Stimulated activated naive B cell treated with anti-CD40 and anti-IgM and Interleukin-4, amounts not matched to agents 10 μg/mL and 1 μg/mL and 100 μg/mL, for 72 hours (primary cell): ENCODE results near the gene MYPOP.

Experiments
- ATAC-seq, 2 donors: fragments of 150-1000 bp; cut with Tn5 transposase; replicated peaks; 2 replicates each; pipeline ENCODE4 v1.10.0; 2021; ENCODE audit warnings: moderate library complexity in 1 of 2
- DNase-seq: peaks from one replicate; pipeline ENCODE4 v3.0.0; 2021
- H3K27ac Mint-ChIP-seq: one replicate; pipeline ENCODE4 v1.8.0; 2022; ENCODE audit warnings: mild to moderate bottlenecking, mixed read lengths
- H3K27me3 Mint-ChIP-seq, 2 donors: one replicate each; pipeline ENCODE4 v1.8.0; 2022; ENCODE audit warnings: mixed read lengths in 2 of 2
- H3K36me3 Mint-ChIP-seq, 2 donors: one replicate each; pipeline ENCODE4 v1.8.0; 2022; ENCODE audit warnings: mixed read lengths in 2 of 2, mild to moderate bottlenecking in 1 of 2
- H3K4me1 Mint-ChIP-seq, 2 donors: one replicate each; pipeline ENCODE4 v1.8.0; 2022; ENCODE audit warnings: mixed read lengths in 2 of 2, mild to moderate bottlenecking in 1 of 2
- H3K4me3 Mint-ChIP-seq, 2 donors: one replicate each; pipeline ENCODE4 v1.8.0; 2022; ENCODE audit warnings: mild to moderate bottlenecking in 2 of 2, mixed read lengths in 2 of 2, moderate library complexity in 1 of 2
- H3K9me3 Mint-ChIP-seq, 2 donors: one replicate each; pipeline ENCODE4 v1.8.0; 2022; ENCODE audit warnings: mixed read lengths in 2 of 2, mild to moderate bottlenecking in 1 of 2

Gene MYPOP

DNA sequence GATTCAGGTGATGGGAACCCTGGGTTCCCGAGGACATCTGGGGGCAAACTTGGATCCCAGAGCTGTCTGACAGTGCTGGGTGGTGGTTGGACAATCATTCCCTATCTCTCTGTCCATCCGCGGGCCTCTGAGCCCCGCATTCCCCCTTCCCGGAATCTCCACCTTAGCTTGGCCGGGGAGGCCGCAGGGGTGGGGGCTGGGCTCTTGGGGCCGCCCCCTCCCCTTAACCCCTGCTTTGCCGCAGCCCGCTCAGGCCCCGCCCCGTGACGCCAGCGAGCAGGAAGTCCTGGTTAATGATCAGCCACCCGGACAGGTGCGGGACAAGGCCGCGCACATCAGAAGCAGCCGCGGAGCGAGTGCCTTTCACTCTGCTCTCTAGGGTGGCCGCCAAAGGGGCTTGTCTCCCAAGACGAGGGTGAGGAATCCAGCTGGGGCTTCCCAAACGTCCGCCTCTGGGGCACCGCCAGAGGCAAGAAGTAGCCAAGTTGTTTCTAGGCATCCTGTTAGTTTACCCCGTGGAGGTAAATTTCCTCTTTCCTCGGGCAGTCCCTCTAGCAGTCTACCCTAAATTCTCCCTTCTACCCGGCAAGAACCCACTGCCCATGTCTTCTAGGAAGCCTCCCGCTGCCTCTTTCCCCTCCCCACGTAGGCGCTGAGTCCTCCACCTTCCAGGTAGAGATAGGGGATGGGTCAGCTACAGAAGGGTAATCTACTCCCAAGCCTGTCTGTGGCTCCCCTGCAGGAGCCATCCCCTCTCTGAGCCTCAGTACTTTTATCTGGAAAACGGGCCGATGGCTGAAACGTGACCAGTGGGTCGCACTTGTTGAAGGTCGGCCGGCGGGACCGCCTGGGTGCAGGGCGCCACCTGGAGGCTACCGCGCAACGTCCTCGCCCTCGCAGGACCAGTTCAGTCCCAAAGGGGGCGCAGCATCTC, 19.5 kb downstream of the MYPOP start:
- Mint-ChIP-seq H3K36me3 (peaks cover 6 to 11% of the 10 kb centered on the region in 2 donors), H3K27me3 (peaks cover 17 to 18% of the 10 kb centered on the region in 2 donors), H3K9me3 (no peaks in the 10 kb centered on the region), H3K4me3 (peak overlapping the region; percentile 77 to 86), H3K4me1 (peaks cover 16 to 41% of the 10 kb centered on the region in 2 donors), H3K27ac (peak overlapping the region; percentile 85)
- peak; percentile 19 to 22 for ATAC-seq
- peak; percentile 79 for DNase-seq

DNA sequence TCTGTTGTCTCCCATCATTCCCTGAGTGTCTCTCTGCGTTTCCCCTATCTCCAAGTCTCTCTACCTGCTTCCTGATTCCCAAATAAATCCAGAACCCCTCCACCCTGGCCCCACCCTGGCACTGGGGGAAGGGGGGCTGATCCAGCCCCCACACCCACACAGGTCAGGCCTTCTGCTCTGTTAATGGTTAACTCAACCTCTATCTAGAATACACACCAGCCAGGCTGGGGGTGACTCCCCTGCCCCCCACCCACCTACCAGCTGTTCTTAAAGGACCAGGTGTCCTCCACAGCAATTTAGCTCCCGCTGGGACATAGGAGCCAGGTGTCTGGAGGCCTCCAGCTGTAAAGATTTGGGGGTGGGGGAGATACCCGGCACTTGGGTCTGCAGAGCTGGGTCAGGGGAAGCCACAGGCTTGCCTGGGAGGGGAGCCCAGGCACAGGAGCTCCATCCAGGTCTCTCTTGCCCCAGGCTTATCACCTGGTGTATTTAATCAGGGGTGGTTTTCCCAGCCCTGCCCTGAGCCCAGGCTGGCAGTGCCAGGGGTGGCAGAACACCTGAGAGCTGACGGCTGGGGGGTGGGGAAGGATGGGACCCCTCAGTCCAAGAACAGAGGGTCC, 20.4 kb downstream of the MYPOP start:
- H3K4me3 Mint-ChIP-seq, result no peak overlapping the region
- no peak overlapping the region for H3K27ac Mint-ChIP-seq

DNA sequence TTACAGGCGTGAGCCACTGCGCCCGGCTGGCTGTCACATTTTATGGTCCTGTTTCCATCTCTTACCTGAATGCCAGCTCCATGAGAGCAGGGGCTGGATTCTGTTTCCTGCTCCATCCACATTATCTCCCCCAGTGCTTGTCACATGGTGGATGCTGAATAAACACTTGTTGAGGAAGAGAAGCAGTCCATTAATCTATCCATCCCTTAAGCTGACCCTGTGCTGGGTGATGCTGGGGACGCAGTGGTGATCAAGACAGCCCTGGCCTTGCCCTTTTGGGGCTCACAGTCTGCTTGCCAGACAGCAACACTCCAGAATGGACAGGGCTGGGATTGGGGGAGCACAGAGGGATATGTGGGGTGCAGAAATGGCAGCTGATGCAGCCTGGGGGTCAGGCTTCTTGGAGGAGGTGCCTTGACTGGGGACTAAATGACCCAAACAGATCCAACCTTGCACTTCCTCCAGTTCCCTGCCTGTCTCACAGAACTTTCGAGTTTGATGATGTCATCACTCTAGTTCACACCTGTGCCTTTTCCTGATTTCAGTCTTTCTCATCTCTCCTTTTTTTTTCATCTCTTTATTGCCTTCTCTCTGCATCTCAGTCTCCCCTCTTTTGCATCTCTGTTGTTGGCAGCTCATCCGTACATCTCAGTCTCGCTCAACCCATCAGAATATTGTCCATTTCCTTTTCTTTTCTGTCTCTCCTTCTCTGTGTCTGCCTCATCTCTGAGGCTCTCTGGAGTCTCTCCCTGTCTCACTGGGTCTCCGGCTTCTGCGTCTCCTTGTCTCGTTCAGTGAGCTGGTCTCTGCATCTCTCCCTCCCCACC, 21.1 kb downstream of the MYPOP start:
- peaks cover 27 to 32% of the 10 kb centered on the region in 2 donors for H3K27me3 Mint-ChIP-seq
- DNase-seq (no peak), ATAC-seq (no peak)
- H3K27ac Mint-ChIP-seq, result no peak overlapping the region
- H3K36me3 Mint-ChIP-seq, result peaks cover 6 to 11% of the 10 kb centered on the region in 2 donors
- no peaks in the 10 kb centered on the region for H3K9me3 Mint-ChIP-seq
- H3K4me1 Mint-ChIP-seq, result peaks cover 20 to 48% of the 10 kb centered on the region in 2 donors
- H3K4me3 Mint-ChIP-seq, result no peak overlapping the region

More for the DNA sequence above, 20.4 kb downstream of the MYPOP start:
- no peak for DNase-seq
- peaks cover 25 to 27% of the 10 kb centered on the region in 2 donors for H3K27me3 Mint-ChIP-seq
- H3K9me3 Mint-ChIP-seq, result no peaks in the 10 kb centered on the region
- ATAC-seq, result no peak
- peaks cover 6 to 11% of the 10 kb centered on the region in 2 donors for H3K36me3 Mint-ChIP-seq
- peaks cover 18 to 45% of the 10 kb centered on the region in 2 donors for H3K4me1 Mint-ChIP-seq

DNA sequence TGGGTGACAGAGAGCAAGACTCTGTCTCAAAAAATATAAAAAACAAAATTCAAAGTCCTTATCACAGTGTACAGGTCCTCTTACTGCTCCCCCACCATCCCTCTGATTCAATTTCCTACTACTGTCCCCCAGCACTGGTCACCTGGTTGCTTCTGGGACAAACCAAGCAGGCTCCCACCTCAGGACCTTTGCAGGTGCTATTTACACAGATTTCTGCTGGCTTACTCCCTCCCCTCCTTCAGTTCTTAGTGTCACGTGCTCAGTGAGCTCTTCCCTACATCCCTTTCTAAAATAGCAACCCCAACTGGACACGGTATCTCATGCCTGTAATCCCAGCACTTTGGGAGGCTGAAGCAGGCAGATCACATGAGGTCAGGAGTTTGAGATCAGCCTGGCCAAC, 22.4 kb downstream of the MYPOP start:
- Mint-ChIP-seq H3K4me3 (no peak overlapping the region), H3K27ac (no peak overlapping the region), H3K36me3 (peaks cover 6 to 11% of the 10 kb centered on the region in 2 donors), H3K9me3 (no peaks in the 10 kb centered on the region), H3K4me1 (peaks cover 21 to 45% of the 10 kb centered on the region in 2 donors), H3K27me3 (peaks cover 38 to 46% of the 10 kb centered on the region in 2 donors)
- no peak for DNase-seq
- ATAC-seq, result no peak

DNA sequence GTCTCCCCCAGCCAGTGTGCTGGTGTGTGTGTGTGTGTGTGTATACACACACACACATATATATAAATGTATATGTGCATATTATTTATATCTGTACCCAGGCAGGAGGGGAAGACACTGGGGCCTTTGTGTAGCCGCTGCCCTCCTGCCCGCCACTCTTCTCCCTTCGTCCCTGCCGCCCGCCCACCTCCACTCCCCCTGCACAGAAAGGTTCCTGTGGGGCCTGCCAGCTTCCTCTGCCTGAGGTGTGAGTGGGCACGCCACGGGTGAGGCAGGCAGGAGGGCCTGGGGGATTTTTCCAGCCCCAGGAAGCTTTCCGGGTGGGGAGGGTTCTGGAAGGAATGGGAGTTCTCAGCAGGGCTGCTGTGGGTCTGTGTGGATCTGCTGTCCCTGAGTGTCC, 23.4 kb downstream of the MYPOP start:
- DNase-seq, result no peak
- H3K4me3 Mint-ChIP-seq, result no peak overlapping the region
- H3K27me3 Mint-ChIP-seq, result peaks cover 44 to 53% of the 10 kb centered on the region in 2 donors
- peaks cover 6 to 11% of the 10 kb centered on the region in 2 donors for H3K36me3 Mint-ChIP-seq
- peaks cover 21 to 44% of the 10 kb centered on the region in 2 donors for H3K4me1 Mint-ChIP-seq
- ATAC-seq, result no peak
- H3K27ac Mint-ChIP-seq, result peak overlapping the region; percentile 7
- no peaks in the 10 kb centered on the region for H3K9me3 Mint-ChIP-seq

DNA sequence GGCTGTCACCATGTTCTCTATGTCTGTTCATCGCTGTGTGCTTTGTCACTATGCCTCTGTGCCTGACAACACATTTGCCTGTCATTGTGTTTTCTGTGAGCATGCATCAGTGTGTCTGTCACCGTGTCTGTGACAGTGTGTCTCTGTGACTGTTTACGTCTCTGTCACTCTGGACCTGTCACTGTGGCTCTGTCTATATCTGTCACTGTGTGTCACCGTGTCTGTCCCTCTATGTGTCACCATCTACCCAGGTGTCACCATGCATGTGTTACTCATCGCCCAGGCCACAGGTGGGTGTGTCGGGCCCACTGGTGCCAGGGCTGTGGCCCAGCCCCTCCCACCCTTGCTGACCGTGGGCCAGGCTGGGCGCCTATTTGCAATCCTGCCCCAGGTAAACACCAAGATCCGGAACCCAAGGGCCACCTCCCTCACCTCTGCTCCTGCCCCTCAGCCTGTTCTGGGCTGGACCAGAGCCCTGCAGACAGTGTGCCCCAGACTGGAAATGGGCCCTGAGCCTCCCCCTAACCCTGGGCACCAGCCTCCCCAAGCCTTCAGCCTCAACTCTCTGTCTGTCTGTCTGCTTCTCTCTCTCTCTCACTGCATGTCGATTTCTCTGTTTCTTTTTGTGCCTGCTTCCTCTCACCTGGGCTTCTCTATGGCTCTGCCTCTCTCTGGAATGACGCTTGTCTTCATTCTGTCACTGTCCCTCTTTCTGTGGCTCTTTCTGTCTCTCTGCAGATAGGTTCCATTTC, 24.2 kb downstream of the MYPOP start:
- H3K4me1 Mint-ChIP-seq, result peaks cover 16 to 36% of the 10 kb centered on the region in 2 donors
- no peaks in the 10 kb centered on the region for H3K9me3 Mint-ChIP-seq
- H3K4me3 Mint-ChIP-seq, result no peak overlapping the region
- peaks cover 47 to 57% of the 10 kb centered on the region in 2 donors for H3K27me3 Mint-ChIP-seq
- H3K27ac Mint-ChIP-seq, result no peak overlapping the region
- peak; percentile 32 to 51 for ATAC-seq
- no peak for DNase-seq
- H3K36me3 Mint-ChIP-seq, result peaks cover 4 to 7% of the 10 kb centered on the region in 2 donors

DNA sequence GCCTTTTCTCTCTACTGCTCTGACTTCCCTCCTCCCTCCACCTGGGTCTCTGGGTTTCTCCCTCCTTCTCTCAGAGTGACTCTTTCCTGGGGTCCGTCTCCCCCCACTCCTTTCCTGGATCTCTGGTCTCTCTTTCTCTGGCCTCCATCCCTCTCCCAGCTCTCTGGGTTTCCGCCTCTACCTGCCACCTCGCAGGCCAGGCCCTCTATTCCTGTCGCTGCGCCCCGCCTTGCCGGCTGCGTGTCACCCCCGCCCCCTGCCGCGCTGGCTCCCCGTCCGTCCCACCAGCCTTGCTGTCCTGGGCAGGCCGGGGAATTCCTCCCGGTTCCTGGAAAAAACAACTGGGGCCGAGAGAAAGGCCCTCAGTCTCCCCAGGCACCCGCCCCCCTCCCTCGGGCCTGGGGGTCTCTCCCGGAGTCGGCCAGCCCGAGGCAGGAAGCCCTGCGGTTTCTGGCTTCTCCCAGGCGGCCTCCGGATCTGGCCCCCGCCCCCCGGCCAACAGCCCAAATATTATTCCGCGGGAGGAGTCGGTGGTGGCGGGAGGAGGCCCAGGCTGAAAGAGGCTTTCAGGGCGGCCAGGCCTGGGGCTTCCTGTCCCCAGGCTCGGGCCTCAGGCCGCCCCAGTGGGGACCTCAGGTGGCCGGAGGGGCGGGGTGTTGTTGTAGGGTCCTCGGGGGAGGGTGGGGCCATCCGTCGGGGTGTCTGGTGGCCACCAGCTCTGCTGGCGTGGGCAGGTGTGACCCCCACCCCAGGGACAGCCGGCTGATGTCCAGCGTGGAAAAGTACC, 25.8 kb downstream of the MYPOP start:
- Mint-ChIP-seq H3K27ac (peak overlapping the region; percentile 52), H3K27me3 (peaks cover 47 to 57% of the 10 kb centered on the region in 2 donors), H3K4me3 (peak overlapping the region; percentile 1 to 68), H3K9me3 (no peaks in the 10 kb centered on the region), H3K36me3 (peaks cover 1% of the 10 kb centered on the region in 2 donors), H3K4me1 (peaks cover 10 to 23% of the 10 kb centered on the region in 2 donors)
- ATAC-seq, result peak; percentile 49 to 53
- no peak for DNase-seq

DNA sequence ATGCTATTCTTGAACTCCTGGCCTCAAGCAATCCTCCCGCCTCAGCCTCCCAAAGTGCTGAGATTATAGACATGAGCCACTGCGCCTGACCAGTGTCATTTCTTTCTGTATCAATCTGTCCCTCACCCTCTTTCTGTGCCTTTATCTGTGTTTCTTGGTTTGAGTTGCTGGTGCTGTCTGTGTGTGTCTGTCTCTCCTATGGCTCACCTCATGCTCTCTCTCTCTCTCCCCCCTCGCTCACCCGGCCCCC, 26.3 kb downstream of the MYPOP start:
- peaks cover 8 to 18% of the 10 kb centered on the region in 2 donors for H3K4me1 Mint-ChIP-seq
- H3K36me3 Mint-ChIP-seq, result no peaks in the 10 kb centered on the region
- peak overlapping the region; percentile 1 to 68 for H3K4me3 Mint-ChIP-seq
- ATAC-seq, result peak; percentile 68 to 80
- no peak overlapping the region for H3K27ac Mint-ChIP-seq
- DNase-seq, result no peak
- H3K27me3 Mint-ChIP-seq, result peaks cover 46 to 57% of the 10 kb centered on the region in 2 donors
- H3K9me3 Mint-ChIP-seq, result no peaks in the 10 kb centered on the region

DNA sequence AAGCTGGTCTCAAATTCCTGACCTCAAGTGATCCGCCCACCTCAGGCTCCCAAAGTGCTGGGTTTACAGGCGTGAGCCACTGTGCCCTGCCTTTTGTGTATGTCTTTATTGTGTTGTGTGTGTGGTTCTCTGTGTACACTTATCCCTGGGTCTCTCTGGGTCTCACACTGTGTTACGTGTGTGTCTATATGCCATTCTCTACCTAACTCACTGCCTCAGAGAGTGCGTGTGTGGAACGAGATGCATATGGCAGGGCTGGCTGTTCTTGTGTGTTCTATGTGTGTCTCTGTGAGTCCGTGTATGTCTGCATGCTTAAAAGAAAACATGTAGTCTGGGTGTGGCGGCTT, 27.8 kb downstream of the MYPOP start:
- Mint-ChIP-seq H3K4me3 (no peak overlapping the region), H3K9me3 (no peaks in the 10 kb centered on the region), H3K4me1 (peaks cover 8 to 18% of the 10 kb centered on the region in 2 donors), H3K36me3 (no peaks in the 10 kb centered on the region), H3K27ac (no peak overlapping the region), H3K27me3 (peaks cover 42 to 51% of the 10 kb centered on the region in 2 donors)
- ATAC-seq (no peak), DNase-seq (no peak)

DNA sequence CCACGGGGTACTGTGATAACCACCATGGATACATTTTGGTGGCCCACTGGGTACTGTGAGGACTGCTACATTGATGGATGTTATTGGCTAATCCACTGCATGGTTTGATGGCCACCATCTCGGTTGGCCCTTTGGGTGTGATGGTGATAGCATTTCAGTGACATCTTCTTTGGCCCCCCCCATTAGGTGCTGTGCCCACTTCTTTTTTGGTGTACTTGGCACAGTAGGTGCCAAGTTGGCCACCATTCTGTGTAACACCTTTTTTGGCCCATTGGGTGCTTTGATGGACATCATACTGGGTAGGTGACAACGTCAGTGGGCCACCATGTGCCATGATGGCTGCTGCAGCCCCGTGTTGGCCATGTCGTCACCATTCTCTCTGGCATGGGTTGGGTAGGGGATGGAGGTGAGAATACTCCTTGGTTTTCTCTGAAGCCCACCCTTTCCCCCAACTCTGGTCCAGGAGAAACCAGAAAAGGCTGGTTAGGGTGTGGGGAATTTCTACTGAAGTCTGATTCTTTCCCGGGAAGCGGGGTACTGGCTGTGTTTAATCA, 29.1 kb downstream of the MYPOP start:
- no peaks in the 10 kb centered on the region for H3K9me3 Mint-ChIP-seq
- no peak overlapping the region for H3K27ac Mint-ChIP-seq
- peaks cover 37 to 43% of the 10 kb centered on the region in 2 donors for H3K27me3 Mint-ChIP-seq
- ATAC-seq (no peak), DNase-seq (no peak)
- H3K4me1 Mint-ChIP-seq, result peaks cover 8 to 14% of the 10 kb centered on the region in 2 donors
- H3K36me3 Mint-ChIP-seq, result no peaks in the 10 kb centered on the region
- no peak overlapping the region for H3K4me3 Mint-ChIP-seq

DNA sequence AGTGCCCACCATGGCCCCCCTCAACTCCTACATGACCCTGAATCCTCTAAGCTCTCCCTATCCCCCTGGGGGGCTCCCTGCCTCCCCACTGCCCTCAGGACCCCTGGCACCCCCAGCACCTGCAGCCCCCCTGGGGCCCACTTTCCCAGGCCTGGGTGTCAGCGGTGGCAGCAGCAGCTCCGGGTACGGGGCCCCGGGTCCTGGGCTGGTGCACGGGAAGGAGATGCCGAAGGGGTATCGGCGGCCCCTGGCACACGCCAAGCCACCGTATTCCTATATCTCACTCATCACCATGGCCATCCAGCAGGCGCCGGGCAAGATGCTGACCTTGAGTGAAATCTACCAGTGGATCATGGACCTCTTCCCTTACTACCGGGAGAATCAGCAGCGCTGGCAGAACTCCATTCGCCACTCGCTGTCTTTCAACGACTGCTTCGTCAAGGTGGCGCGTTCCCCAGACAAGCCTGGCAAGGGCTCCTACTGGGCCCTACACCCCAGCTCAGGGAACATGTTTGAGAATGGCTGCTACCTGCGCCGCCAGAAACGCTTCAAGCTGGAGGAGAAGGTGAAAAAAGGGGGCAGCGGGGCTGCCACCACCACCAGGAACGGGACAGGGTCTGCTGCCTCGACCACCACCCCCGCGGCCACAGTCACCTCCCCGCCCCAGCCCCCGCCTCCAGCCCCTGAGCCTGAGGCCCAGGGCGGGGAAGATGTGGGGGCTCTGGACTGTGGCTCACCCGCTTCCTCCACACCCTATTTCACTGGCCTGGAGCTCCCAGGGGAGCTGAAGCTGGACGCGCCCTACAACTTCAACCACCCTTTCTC, 30.1 kb downstream of the MYPOP start:
- H3K4me1 Mint-ChIP-seq, result peaks cover 6 to 12% of the 10 kb centered on the region in 2 donors
- peaks cover 30 to 34% of the 10 kb centered on the region in 2 donors for H3K27me3 Mint-ChIP-seq
- no peak for DNase-seq
- no peak overlapping the region for H3K27ac Mint-ChIP-seq
- H3K36me3 Mint-ChIP-seq, result no peaks in the 10 kb centered on the region
- no peak for ATAC-seq
- no peaks in the 10 kb centered on the region for H3K9me3 Mint-ChIP-seq
- no peak overlapping the region for H3K4me3 Mint-ChIP-seq

DNA sequence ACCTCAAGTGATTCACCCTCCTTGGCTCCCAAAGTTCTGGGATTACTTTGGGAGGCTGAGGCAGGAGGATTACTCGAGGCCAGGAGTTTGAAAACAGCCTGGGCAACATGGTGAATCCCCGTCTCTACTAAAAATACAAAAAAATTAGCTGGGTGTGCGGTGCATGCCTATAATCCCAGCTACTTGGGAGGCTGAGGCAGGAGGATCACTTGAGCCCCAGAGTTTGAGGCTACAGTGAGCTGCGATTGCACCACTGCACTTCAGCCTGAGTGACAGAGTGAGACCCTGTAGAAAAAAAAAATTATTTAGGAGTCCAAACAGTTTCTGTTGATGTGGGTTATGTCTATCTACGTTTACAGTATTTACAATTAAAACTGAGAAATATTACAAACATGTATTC, 31.6 kb downstream of the MYPOP start:
- no peak overlapping the region for H3K27ac Mint-ChIP-seq
- no peaks in the 10 kb centered on the region for H3K9me3 Mint-ChIP-seq
- no peak overlapping the region for H3K4me3 Mint-ChIP-seq
- ATAC-seq (no peak), DNase-seq (no peak)
- H3K27me3 Mint-ChIP-seq, result peaks cover 21 to 28% of the 10 kb centered on the region in 2 donors
- H3K36me3 Mint-ChIP-seq, result no peaks in the 10 kb centered on the region
- H3K4me1 Mint-ChIP-seq, result no peaks in the 10 kb centered on the region
